NCI-H446 (cell line): ENCODE results near the gene DDX23.
"Not testable (repeated sequence)": the region's sequence is repeated elsewhere in the genome, so short reads cannot be mapped to it uniquely, and the experiment has no call there.

ENCODE experiments used
- DNase-seq, 2 experiments: peaks; one replicate each; lab custom pipeline; 2025; lab: John Stamatoyannopoulos, UW

DDX23 gene

DNA sequence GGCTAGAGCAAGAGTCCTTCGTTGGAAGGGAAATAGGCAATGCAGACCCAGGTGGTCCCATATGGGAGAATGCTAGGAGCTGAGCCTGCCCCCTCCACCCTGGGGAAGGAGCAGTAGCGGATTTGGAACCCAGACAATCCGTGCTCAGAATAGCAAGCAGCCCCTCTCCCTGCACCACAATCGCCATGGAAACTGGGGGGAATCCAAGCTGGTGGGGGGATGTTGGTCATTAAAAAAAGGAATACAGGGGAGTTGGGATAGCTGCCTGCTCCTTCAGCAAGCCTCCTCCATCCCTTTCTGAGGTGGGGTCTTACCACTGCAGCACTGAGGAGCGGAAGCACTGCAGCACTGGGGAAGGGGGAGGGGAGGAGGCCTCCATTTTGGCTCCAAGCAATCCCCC lies 10.8 kb upstream of the DDX23 start:
- no peak for DNase-seq

DNA sequence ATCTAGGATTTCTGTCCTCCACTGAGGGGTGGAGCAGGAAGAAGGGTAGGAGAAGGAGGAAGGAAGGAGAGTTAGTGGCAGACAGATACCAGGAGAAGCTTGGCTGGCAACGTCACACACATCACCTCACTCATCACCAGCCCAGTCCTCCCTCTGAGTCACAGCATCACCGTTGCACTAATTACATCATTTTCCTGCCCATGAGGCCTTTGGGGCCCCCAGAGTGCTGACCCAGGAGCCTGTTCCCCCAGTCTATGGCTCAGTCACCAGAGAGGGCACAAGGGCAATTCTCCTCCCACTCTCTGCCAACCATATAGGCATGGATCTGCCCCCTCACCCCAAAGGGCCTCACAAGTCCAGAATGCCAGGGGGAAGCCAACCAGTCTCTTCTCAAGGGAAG lies 9.1 kb upstream of the DDX23 start:
- DNase-seq: no peak

DNA sequence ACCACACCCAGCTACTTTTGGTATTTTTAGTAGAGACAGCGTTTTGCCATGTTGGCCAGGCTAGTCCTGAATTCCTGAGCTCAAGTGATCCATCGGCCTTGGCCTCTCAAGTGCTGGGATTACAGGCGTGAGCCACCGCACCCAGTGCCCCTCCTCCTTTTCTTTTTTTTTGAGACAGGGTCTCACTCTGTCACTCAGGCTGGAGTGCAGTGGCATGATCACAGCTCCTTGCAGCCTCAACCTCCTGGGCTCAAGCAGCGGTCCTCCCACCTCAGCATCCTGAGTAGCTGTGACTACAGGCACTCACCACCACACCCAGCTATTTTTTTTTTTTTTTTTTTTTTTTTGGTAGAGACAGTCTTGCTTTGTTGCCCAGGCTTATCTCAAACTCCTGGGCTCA lies 8.3 kb upstream of the DDX23 start:
- not testable (repeated sequence) for DNase-seq

DNA sequence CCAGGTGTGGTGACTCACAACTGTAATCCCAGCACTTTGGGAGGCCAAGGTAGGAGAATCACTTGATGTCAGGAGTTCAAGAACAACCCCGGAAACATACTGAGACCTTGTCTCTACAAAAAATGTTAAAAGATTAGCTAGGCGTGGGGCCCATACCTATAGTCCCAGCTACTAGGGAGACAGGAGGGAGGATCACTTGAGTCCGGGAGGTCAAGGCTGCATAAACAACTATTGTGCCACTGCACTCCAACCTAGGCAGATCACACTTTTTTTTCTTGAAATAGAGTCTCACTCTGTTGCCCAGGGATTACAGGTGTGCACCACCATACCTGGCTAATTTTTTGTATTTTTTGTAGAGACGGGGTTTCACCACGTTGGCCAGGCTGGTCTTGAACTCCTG lies 7.6 kb upstream of the DDX23 start:
- no peak for DNase-seq

DNA sequence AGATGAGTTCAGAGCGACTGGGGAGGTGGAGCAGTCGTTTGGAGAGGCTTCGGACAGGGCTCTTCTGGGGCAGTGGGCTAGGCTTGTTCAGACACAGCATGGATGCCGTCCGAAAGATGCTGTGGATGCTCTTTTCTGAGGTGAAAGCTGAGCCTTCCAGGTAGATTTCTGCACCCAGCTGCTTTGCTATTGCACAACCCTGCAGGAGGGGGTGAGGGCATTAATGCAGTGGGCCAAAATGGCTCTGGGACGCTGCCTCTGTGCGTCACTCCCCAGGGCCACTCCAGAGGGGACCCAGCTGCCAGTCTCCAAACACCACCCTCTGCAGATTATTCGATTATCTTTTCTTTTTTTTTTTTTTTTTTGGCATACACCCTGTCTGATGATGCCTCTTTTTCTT lies 6.1 kb upstream of the DDX23 start:
- no peak for DNase-seq

DNA sequence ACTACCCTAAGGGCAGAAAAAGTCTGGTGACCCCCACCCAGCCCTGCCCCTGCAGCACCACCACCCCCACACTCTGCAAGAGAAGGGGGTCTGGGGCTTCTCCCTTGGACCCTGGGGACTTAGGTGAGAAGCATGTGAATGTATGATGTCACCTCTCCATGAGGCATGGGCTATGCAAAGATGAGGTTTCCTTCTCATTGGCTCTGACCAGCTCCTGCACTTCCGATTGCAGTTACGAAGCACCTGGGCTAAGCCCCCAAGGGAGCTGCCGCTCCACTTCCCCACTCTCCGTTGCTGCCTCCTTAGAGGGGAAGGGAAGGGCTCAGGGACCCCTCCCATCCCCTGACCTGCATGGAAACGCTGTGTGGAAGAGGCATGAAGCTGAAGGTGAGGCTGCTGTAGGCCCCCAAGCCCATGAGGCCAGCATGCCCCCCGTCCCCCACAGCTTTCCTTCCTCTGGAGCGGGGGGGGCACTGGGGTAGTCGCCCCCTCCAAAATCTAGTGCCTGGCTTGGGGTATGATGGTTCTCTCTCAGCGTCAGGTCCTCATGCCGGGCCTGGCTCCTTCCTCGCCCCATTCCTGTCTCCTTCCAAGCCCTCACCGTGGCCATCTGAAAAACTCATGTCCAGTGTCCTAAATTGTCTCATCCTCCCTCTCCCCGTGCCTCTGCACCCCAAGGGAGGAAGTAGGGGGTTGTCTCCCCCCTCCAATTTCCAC lies 5.5 kb upstream of the DDX23 start:
- no peak for DNase-seq

DNA sequence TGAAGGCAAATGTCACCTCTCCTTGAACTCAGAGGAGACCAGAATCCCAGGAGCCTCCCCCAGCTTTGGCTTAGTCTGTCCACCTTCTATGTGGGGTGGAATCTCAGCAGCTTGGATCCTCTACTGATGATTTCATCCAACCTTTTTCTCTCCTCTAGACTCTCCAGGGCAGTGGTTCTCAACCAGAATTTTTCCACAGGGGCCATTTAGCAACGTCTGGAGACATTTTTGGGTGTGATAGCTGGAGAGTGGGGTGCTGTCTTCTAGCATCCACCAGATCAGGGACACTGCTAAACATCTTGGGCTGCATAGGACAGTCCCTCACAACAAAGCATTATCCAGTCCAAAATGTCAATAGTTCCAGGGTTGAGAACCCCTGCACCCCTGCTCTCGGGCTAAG lies 4.4 kb upstream of the DDX23 start:
- DNase-seq: no peak

DNA sequence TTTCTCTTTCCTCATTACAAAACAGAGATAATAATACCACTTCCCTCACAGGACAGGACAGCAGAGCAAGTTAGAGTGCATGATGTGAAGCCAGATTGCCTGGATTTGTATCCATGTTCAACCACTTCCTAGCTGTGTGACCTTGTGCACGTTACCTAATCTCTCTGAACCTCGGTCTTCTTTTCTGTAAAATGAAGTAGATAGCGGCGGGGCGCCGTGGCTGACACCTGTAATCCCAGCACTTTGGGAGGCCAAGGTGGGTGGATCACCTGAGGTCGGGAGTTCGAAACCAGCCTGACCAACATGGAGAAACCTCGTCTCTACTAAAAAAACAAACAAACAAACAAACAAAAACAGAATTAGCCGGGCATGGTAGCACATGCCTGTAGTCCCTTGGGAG lies 3.0 kb upstream of the DDX23 start:
- DNase-seq: not testable (repeated sequence)

DNA sequence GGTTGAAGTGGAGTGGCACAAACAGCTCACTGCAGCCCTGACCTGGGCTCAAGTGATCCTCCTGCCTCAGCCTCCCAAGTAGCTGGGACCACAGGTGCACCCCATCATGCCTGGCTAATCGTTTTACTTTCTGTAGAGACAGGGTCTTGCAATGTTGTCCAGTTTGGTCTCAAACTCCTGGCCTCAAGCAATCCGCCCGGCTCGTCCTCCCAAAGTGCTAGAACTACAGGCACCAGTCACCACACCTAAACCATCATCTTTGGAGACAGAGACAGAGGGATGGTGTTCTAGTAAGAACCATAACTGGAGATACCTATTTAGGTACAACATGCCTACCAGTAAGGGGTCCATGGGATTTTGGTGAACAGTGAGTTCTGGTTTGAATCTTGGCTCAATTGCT lies 2.5 kb upstream of the DDX23 start:
- no peak for DNase-seq

DNA sequence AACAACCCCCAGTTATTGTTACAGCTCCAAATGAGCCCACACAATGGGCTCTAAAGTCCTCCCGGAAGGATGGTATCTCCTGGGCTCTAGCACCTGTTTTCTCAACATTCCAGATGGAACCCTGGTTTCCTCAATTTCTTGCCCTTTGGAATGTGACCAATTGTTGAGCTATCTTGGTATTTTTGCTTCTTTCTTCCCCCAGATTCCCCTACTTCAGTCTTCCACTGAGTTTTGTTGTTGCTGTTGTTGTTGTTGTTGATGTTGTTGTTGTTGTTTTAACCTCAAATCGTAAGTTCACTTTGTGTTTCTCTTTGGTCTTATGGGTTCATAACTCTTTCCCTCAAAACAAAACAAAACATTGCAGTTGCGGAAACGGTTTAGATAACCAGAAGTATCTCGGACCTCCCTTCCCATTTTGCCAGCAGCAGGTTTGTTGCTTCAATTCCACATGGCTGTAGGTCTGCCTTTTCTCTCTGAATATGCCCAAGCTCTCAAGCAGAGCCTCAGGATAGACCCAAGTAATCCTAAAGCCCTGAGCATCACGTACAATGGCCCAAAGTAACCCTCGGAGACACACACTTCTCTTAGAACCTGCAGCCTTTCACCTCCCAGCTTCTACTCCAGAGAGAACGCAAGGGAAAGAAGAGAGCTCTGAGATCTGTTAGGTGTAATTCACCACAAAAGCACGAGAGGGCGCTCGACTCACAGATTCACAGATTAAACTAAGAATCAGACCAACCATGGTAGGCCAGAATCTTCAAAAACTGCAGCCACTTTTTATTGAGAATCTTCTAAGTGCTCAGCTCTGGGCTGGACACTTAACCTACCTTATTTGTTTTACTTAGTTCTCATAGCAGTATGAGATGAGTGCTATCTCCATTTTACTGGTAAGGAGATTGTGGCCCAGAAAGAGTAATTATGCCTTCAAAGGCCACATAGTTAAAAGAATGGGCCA lies 1.0 kb upstream of the DDX23 start:
- DNase-seq: peak; percentile 91 to 93

DNA sequence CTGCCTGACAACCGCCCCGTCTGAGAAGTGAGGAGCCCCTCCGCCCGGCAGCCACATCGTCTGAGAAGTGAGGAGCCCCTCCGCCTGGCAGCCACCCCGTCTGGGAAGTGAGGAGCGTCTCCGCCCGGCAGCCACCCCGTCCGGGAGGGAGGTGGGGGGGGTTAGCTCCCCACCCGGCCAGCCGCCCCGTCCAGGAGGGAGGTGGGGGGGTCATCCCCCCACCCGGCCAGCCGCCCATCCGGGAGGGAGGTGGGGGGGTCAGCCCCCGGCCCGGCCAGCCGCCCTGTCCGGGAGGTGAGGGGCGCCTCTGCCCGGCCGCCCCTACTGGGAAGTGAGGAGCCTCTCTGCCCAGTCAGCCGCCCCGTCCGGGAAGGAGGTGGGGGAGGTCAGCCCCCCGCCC lies 9.9 kb downstream of the DDX23 start:
- DNase-seq: not testable (repeated sequence)

DNA sequence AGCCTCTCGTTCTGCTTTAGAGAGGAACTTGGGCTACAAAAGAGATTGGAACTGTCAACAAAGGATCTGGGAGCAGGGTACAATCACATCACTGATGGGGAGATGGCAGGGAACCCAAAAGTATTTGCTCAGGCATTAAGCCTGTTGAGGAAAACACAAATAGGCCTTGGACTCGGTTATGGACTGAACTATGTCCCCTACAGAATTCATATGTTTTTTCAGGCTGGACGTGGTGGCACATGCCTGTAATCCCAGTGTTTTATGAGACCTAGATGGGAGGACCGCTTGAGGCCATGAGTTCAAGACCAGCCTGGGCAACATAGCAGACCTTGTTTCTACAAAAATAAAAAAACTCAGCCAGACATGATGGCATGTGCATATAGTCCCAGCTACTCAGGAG lies 13.9 kb downstream of the DDX23 start:
- DNase-seq: no peak

DNA sequence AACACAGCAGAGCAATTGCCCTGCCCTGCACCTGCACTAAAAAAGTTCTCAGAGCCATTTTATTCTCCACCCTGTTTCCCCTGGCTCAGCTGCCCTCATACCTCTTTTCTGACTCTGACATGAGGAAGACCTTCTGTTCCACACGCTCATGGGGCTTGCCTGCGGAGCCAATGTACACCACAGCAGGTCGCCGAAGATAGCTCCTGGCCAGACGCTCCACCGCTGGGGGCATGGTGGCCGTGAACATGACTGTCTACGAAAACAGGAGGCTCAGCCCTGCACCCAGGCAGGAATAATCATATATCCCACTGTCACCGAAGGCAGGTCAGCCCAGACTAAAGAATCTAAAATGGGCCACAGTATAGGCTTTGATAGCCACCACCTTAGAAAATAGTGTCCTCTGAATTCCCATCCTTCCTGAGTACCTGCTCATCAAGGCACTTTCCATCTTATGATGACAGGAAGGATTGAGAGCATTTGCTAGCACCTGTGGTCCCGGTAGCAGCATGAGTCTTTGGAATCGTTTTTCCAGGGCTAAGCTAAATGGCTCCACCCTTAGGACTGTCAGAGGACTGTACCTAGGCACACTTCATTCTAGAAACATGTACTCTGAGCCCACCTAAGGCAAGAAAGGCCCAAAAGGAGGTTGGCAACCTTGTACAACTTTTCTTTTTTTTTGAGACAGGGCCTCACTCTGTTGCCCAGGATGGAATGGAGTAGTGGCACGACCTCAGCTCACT lies 19.5 kb downstream of the DDX23 start:
- DNase-seq: no peak

DNA sequence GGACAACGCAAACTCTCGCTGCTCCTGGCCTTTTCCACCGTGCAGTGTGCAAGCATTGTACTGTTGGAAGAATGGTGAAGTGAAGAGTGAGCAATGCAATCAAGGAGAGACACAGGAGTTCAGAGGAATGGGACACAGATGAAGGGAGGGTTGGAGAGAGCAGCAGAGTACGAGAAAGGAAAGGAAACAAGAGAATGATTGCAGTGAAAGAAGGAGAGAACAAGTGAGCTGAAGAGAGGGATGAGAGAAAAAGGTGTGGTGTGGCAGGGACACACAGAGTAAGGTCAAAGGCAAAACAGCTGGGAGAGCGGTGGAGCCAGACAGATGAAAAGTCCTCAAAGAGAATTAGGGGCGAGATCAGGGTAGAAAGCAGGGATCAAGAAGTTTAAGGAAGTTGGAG lies 20.7 kb downstream of the DDX23 start:
- DNase-seq: no peak

DNA sequence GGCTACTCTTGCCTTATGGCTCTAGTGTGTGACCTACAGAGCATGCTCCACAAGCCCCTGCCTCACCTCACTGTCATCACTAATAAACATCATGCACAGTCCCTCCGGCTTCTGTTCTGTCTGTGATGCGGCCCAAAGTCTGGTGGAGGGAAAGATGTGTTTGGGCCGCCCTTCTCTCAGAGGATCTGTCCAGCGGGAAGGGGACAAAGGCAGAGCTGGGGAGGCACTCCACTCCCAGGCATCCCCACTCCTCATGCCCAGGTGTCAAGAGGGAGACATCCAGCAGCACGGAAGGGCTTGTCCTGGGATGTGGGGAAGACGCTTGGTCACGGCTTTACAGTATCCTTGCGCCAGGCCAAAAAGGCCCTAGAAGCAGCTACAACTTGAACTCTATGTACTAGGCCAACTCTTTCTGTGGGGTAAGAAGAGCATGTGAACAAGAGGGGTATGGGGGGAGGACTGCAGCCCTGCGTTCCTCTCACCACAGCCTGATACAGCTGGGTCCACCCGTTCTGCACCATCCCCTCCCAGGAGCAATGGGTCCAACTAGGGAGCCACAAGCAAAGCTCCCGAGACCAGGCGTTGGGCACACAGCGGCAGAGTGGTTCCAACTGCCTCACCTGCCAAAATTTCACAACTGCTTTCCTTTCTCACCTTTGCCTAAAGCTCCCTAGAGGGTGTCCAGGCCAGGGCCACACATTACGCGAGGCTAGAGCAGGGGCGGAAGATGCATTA lies 23.0 kb downstream of the DDX23 start:
- no peak for DNase-seq

DNA sequence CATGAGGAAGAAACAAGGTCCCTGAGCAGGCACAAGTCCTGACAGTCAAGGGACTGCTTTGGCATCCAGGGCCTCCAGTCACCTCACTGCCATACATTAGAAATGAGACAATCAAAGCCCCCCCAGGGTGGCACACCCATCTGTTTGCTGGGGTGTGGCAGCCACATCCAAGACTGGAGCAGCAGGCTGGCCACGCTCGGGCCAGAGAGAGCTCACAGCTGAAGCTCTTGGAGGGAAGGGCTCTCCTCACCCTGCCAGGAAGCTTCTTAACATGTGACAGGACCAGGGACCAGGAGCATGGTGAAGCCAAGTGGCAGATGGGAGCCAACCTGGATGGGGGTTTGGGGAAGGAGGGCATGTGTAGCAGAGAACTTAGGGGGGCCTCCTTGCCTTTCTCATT lies 23.7 kb downstream of the DDX23 start:
- DNase-seq: no peak

DNA sequence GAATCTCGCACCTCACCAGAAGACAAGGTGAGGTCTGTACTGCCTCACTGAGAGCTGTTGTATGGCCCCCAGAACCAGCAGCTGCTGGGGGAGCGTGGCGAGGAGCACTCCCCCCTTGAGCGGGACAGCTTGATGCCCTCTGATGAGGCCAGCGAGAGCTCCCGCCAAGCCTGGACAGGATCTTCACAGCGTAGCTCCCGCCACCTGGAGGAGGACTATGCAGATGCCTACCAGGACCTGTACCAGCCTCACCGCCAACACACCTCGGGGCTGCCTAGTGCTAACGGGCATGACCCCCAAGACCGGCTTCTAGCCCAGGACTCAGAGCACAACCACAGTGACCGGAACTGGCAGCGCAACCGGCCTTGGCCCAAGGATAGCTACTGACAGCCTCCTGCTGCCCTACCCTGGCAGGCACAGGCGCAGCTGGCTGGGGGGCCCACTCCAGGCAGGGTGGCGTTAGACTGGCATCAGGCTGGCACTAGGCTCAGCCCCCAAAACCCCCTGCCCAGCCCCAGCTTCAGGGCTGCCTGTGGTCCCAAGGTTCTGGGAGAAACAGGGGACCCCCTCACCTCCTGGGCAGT lies 24.4 kb downstream of the DDX23 start:
- no peak for DNase-seq

DNA sequence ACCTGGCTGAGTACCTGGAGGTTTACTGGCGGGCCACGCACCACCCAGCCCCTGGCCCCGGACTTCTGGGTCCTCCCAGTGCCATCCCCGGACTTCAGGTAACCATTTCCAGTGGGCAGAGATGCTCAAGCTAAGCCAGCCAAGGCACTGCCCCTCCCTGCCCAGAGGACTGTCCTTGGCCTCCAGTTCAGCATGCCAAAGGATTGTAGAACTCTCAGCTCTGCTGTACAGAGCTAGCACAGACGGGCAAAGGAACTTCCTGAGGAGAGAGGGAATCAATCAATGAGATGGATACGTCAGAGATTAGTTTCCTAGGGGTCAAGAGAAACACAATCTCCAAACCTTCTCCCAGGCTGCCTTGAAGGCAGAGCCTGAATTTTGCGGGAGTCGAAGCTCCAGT lies 24.9 kb downstream of the DDX23 start:
- no peak for DNase-seq

DNA sequence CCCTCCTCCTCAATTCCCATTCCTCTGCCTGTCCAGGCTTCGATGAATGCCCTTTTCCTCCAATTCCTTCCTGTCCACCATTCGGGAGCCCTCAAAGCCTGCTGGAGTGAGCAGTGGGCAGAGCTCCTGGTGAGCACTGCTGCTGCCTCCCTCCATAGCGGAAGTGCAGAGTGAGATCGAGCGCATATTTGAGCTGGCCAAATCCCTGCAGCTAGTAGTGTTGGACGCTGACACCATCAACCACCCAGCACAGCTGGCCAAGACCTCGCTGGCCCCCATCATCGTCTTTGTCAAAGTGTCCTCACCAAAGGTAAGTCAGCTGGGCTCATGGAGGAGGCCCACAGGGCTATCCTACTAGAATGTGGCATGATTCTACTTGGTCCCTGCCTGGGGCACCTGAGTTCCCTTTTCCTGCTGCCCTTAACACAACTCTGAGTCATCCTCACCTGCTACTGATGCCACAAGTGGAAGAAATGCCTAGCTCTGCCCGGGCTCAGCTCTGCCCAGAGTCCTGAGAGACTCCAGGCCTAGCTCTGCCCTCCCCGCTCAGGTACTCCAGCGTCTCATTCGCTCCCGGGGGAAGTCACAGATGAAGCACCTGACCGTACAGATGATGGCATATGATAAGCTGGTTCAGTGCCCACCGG lies 25.6 kb downstream of the DDX23 start:
- DNase-seq: no peak

DNA sequence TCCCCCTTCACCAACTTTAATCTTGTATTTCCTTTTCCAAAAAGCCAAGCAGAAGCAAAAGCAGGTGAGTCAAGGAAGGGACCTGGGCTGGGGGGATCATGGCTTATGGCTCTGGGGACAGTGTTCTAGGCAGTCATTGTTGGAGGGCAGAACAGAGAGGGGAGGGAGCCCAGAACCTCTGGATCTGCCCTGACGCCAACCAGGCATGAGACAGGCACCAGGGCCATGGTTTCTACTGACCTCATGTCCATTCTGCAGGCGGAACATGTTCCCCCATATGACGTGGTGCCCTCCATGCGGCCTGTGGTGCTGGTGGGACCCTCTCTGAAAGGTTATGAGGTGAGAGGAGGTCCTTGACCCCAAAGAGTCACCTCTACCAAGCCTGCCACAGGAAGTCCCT lies 27.1 kb downstream of the DDX23 start:
- no peak for DNase-seq

DNA sequence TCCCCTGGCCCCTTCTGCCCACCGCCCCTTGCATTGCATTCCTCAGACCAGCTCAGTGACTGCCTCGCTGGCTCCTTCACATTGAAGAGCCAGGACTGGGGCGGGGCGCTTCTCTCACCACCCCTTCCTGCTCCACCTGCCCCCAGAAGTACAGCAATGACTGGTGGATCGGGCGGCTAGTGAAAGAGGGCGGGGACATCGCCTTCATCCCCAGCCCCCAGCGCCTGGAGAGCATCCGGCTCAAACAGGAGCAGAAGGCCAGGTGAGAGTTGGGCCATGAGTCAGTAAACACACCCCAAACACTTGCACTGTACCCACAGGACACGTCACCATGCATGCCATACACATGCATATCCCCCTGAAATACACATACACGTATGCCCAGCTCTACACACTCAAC lies 27.9 kb downstream of the DDX23 start:
- DNase-seq: no peak
